H9 (cell line): ENCODE results near the gene KIF22. TPM values are rescaled to one million over a fixed set of nuclear protein-coding genes. Genes with fewer than 3 reads are reported as not detected.

Source experiments
- DNase-seq: peaks from one replicate; pipeline ENCODE4 v3.0.0-alpha.2; 2017
- H2AFZ ChIP-seq: one replicate; pipeline ENCODE4 v1.6.1; 2013; ENCODE audit warnings: mild to moderate bottlenecking, low read length, control low read depth, moderate library complexity
- H2AK5ac ChIP-seq: 2 replicates; pipeline ENCODE4 v1.6.1; 2013; ENCODE audit warnings: low read length, control low read depth, mixed read lengths; ENCODE audit not compliant: insufficient read length
- H2BK120ac ChIP-seq: one replicate; pipeline ENCODE4 v1.6.1; 2013; ENCODE audit warnings: low read depth, mild to moderate bottlenecking, low read length, control low read depth, inconsistent platforms; ENCODE audit not compliant: poor library complexity, severe bottlenecking
- H2BK12ac ChIP-seq: 2 replicates; pipeline ENCODE4 v1.6.1; 2013; ENCODE audit warnings: low read length, control low read depth, mixed read lengths, low read depth; ENCODE audit not compliant: insufficient read length
- H2BK15ac ChIP-seq: 2 replicates; pipeline ENCODE4 v1.6.1; 2013; ENCODE audit warnings: low read depth, low read length, control low read depth
- H2BK20ac ChIP-seq: one replicate; pipeline ENCODE4 v1.6.1; 2013; ENCODE audit warnings: low read depth, mild to moderate bottlenecking, low read length, control low read depth, inconsistent platforms; ENCODE audit not compliant: poor library complexity, severe bottlenecking
- H2BK5ac ChIP-seq: 2 replicates; pipeline ENCODE4 v1.6.1; 2013; ENCODE audit warnings: low read length, control low read depth, mixed read lengths; ENCODE audit not compliant: insufficient read length
- H3K14ac ChIP-seq: 2 replicates; pipeline ENCODE4 v1.6.1; 2013; ENCODE audit warnings: low read length, control low read depth; ENCODE audit not compliant: insufficient read depth
- H3K18ac ChIP-seq: 2 replicates; pipeline ENCODE4 v1.6.1; 2013; ENCODE audit warnings: low read depth, mild to moderate bottlenecking, mixed read lengths, low read length, control low read depth; ENCODE audit not compliant: insufficient read length
- H3K23ac ChIP-seq: 2 replicates; pipeline ENCODE4 v1.6.1; 2013; ENCODE audit warnings: low read length, control low read depth, mixed read lengths, low read depth; ENCODE audit not compliant: insufficient read length
- H3K23me2 ChIP-seq: 2 replicates; pipeline ENCODE4 v1.6.1; 2013; ENCODE audit warnings: low read depth, mild to moderate bottlenecking, mixed read lengths, low read length, control low read depth; ENCODE audit not compliant: insufficient read length, poor library complexity, severe bottlenecking
- H3K27ac ChIP-seq: 2 replicates; pipeline ENCODE4 v1.5.1; 2013; ENCODE audit warnings: low read length, control low read depth, mixed read lengths, low read depth; ENCODE audit not compliant: insufficient read length
- H3K27me3 ChIP-seq: 2 replicates; pipeline ENCODE4 v1.6.1; 2013; ENCODE audit warnings: low read length, control low read depth, inconsistent platforms; ENCODE audit not compliant: insufficient read depth
- H3K4ac ChIP-seq: 2 replicates; pipeline ENCODE4 v1.6.1; 2013; ENCODE audit warnings: low read depth, mild to moderate bottlenecking, control low read depth, inconsistent platforms, low read length, moderate library complexity
- H3K4me1 ChIP-seq: 2 replicates; pipeline ENCODE4 v1.6.1; 2013; ENCODE audit warnings: low read length, control low read depth, inconsistent platforms; ENCODE audit not compliant: insufficient read depth
- H3K4me2 ChIP-seq: 2 replicates; pipeline ENCODE4 v1.6.1; 2013; ENCODE audit warnings: low read length, control low read depth, mixed read lengths; ENCODE audit not compliant: insufficient read length, insufficient read depth
- H3K56ac ChIP-seq: 2 replicates; pipeline ENCODE4 v1.6.1; 2013; ENCODE audit warnings: low read depth, mild to moderate bottlenecking, mixed read lengths, low read length, control low read depth; ENCODE audit not compliant: insufficient read length
- H3K79me1 ChIP-seq: 2 replicates; pipeline ENCODE4 v1.6.1; 2013; ENCODE audit warnings: low read depth, mild to moderate bottlenecking, moderate library complexity, low read length, control low read depth, inconsistent platforms; ENCODE audit not compliant: insufficient read depth, poor library complexity, severe bottlenecking
- H3K79me2 ChIP-seq: 2 replicates; pipeline ENCODE4 v1.6.1; 2013; ENCODE audit warnings: low read length, control low read depth, inconsistent platforms; ENCODE audit not compliant: insufficient read depth
- H3K9ac ChIP-seq: 2 replicates; pipeline ENCODE4 v1.6.1; 2013; ENCODE audit warnings: low read length, control low read depth, mixed read lengths; ENCODE audit not compliant: insufficient read length; ENCODE audit errors: extremely low read depth
- H3K9me3 ChIP-seq: one replicate; pipeline ENCODE4 v1.6.1; 2013; ENCODE audit warnings: low read depth, low read length, inconsistent platforms; ENCODE audit not compliant: control insufficient read depth
- H3T11ph ChIP-seq: one replicate; pipeline ENCODE4 v1.6.1; 2013; ENCODE audit warnings: mild to moderate bottlenecking, low read length, control low read depth, inconsistent platforms
- H4K20me1 ChIP-seq: one replicate; pipeline ENCODE4 v1.6.1; 2013; ENCODE audit not compliant: control insufficient read depth, insufficient read length, insufficient read depth
- H4K5ac ChIP-seq: 2 replicates; pipeline ENCODE4 v1.6.1; 2013; ENCODE audit warnings: low read depth, mild to moderate bottlenecking, mixed read lengths, low read length, control low read depth; ENCODE audit not compliant: insufficient read length
- H4K8ac ChIP-seq: replicated peaks from 2 replicates; pipeline ENCODE4 v1.6.1; 2013; ENCODE audit warnings: low read length, control low read depth, mixed read lengths, low read depth; ENCODE audit not compliant: insufficient read length
- H4K91ac ChIP-seq: 2 replicates; pipeline ENCODE4 v1.6.1; 2013; ENCODE audit warnings: low read depth, mild to moderate bottlenecking, moderate library complexity, mixed read lengths, low read length, control low read depth; ENCODE audit not compliant: insufficient read length
- H3K27ac Mint-ChIP-seq, 3 experiments: 2 replicates in 2 of 3; 3 replicates in 1 of 3; pipeline ENCODE4 v1.8.0; 2020 to 2021; ENCODE audit warnings: mixed read lengths in 3 of 3, mild to moderate bottlenecking in 1 of 3, moderate library complexity in 1 of 3
- H3K27me3 Mint-ChIP-seq: 2 replicates; pipeline ENCODE4 v1.8.0; 2021; ENCODE audit warnings: low read depth, mild to moderate bottlenecking, moderate library complexity, mixed read lengths
- H3K36me3 Mint-ChIP-seq, 3 experiments: 2 replicates in 2 of 3; 3 replicates in 1 of 3; pipeline ENCODE4 v1.8.0; 2020 to 2021; ENCODE audit warnings: low read depth in 3 of 3, mixed read lengths in 3 of 3; ENCODE audit not compliant: insufficient read depth in 1 of 3
- H3K4me1 Mint-ChIP-seq, 2 experiments: 2 replicates each; pipeline ENCODE4 v1.8.0; 2020; ENCODE audit warnings: mixed read lengths in 2 of 2
- H3K4me3 Mint-ChIP-seq, 2 experiments: 2 replicates in 1 of 2; 3 replicates in 1 of 2; pipeline ENCODE4 v1.8.0; 2020 to 2021; ENCODE audit warnings: mild to moderate bottlenecking in 2 of 2, mixed read lengths in 2 of 2, moderate library complexity in 1 of 2
- H3K9me3 Mint-ChIP-seq, 2 experiments: 2 replicates in 1 of 2; 3 replicates in 1 of 2; pipeline ENCODE4 v1.8.0; 2020; ENCODE audit warnings: mild to moderate bottlenecking in 2 of 2, mixed read lengths in 2 of 2, moderate library complexity in 1 of 2
- CTCF ChIP-seq: fragments of 200-600 bp; sonication (generic); conservative IDR thresholded peaks from 3 replicates; pipeline ENCODE4 v1.8.0; 2021; ENCODE audit warnings: antibody characterized with exemption, mild to moderate bottlenecking
- WGBS: extraction: QIAGEN DNeasy Blood & Tissue Kit; methylation state at CpG from one replicate; pipeline ENCODE4 v1.1.7; 2013; ENCODE audit warnings: missing lambda C conversion rate, low lambda C conversion rate, mixed read lengths; ENCODE audit not compliant: insufficient read length; ENCODE audit errors: extremely low coverage; 5-methylcytosine and 5-hydroxymethylcytosine counted together
- total RNA-seq: library from RNA; stranded (reverse); gene quantifications from 2 replicates; pipeline ENCODE4 v1.2.1, GENCODE V29; 2021

KIF22 gene
- total RNA-seq, 1 experiment from 2014 or later = 151 TPM

GRCh38 chr16:29766571-29766970, 24.0 kb upstream of the KIF22 start:
- H3K9me3 Mint-ChIP-seq = no peaks in the 10 kb centered on the region

More at GRCh38 chr16:29766571-29766970, 24.0 kb upstream of the KIF22 start:
- H2AK5ac ChIP-seq = no peak overlapping the region
- no peak overlapping the region for H2BK15ac ChIP-seq
- no peak overlapping the region for H2BK20ac ChIP-seq
- H2BK5ac ChIP-seq = no peak overlapping the region
- H2BK120ac ChIP-seq = no peak overlapping the region
- no CpG with 5 or more reads among the region's 3 CpGs for WGBS
- no peak overlapping the region for H2AFZ ChIP-seq
- Mint-ChIP-seq H3K27ac (no peak overlapping the region; a peak in 1 of 7 replicates), H3K27me3 (peaks cover 3% of the 10 kb centered on the region), H3K4me1 (0 out of 4 replicates have a peak, but pooled peaks cover 3% of the 10 kb centered on the region in 2 experiments), H3K4me3 (no peak overlapping the region), H3K36me3 (no peaks in the 10 kb centered on the region)
- no peaks in the 10 kb centered on the region for H3K27me3 ChIP-seq
- no peaks in the 10 kb centered on the region for H3K79me2 ChIP-seq
- DNase-seq = no peak
- no peak overlapping the region for H3K4me2 ChIP-seq
- H4K5ac ChIP-seq = no peak overlapping the region
- H3K23ac ChIP-seq = no peak overlapping the region
- no peak overlapping the region for H3K4ac ChIP-seq
- H3K23me2 ChIP-seq = no peaks in the 10 kb centered on the region
- no peak overlapping the region for H3K56ac ChIP-seq
- no peak overlapping the region for H3K18ac ChIP-seq
- H3K27ac ChIP-seq = no peak overlapping the region
- H4K8ac ChIP-seq = no peak overlapping the region
- H4K91ac ChIP-seq = no peak overlapping the region
- no peak overlapping the region for H3K14ac ChIP-seq
- H3T11ph ChIP-seq = no peak overlapping the region
- H3K9me3 ChIP-seq = no peaks in the 10 kb centered on the region
- no peaks in the 10 kb centered on the region for H3K79me1 ChIP-seq
- H3K4me1 ChIP-seq = no peaks in the 10 kb centered on the region
- H3K9ac ChIP-seq = no peak overlapping the region
- no peaks in the 10 kb centered on the region for H4K20me1 ChIP-seq
- H2BK12ac ChIP-seq = no peak overlapping the region
- no peak for TF ChIP-seq CTCF
